GM12874 (cell line): ENCODE data around the gene ATG9A.

ENCODE experiments used
- TF ChIP-seq, protein P1 (sequence below): IDR thresholded peaks from 2 replicates; pipeline ENCODE4 v1.5.1; 2011; ENCODE audit warnings: low read depth, mild to moderate bottlenecking, control low read depth, low read length, moderate library complexity; ENCODE audit not compliant: insufficient read depth

Gene ATG9A

DNA sequence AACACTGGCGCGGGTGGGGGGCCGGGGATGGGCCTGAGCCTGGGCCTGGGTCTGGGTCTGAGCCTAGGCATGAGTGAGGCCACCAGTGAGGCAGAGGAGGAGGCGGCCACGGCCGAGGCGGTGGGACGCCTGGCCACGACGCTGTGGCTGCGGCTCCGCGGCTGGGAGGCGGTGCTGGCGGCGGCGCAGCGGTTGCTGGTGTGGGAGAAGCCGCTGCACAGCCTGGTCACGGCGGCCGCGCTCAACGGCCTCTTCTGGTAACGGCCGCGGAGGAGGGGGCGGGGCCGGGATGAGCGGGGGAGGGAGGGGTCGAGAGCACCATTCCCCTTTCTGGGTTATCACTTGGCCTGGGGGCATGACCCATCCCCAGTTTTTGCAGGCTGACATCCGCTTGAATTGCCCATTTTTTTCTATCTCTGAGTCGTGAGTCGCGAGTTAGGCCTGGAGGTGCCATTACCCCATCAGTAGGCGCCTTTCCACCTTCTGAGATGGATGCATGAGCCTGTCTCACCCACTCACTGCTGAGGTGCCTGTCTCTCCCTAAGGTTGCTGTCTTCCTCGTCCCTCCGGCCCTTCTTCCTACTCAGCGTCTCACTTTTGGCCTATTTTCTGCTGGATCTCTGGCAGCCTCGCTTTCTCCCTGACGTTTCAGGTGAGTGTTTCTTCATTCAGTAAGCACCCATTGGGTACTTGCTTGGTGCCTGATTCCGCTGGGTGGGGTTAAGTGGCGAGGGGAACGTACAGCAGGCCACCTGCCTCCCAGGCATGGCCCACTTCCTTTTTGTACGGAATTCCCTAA lies 50.9 kb downstream of the ATG9A start:
- TF ChIP-seq, protein P1, sequence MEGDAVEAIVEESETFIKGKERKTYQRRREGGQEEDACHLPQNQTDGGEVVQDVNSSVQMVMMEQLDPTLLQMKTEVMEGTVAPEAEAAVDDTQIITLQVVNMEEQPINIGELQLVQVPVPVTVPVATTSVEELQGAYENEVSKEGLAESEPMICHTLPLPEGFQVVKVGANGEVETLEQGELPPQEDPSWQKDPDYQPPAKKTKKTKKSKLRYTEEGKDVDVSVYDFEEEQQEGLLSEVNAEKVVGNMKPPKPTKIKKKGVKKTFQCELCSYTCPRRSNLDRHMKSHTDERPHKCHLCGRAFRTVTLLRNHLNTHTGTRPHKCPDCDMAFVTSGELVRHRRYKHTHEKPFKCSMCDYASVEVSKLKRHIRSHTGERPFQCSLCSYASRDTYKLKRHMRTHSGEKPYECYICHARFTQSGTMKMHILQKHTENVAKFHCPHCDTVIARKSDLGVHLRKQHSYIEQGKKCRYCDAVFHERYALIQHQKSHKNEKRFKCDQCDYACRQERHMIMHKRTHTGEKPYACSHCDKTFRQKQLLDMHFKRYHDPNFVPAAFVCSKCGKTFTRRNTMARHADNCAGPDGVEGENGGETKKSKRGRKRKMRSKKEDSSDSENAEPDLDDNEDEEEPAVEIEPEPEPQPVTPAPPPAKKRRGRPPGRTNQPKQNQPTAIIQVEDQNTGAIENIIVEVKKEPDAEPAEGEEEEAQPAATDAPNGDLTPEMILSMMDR: no peak

DNA sequence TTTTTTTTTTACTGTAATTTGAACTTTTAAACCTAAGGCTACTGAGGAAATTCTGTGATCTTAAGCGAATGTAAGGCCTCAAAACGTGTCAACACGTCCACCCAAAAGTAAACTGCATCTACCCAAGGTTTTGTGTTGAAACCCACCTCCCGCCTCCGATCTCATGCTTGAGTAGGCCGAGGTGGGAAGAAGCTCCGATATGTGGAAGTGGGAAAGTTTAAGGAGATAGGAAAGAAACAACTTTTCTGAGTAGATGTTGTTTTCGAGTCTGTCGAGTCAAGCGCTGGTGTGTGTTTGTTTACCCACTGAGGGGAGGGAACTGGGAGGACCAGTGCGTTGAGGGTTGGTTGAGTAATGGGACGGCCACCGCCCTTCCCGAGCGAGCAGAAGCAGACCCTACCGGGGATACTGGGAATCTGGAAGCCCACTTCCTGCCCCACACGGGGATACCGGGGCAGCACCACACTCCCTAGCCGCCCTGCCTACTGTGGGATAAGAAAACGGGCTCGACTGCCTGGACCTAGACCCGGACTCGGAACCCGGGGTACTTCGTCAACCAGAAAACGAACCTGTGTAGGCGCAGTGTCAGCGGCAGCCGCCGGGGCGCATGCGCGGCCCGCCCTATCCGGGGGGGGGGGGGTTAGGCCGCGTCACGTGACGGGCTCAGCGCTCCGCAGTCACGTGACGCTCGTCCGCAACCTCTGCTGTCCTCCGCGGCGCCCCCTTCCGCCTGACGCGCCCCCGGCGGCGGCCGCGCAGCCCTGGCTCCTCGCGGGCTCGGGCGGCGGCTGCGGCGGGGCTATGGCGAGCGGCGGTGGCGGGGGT lies 51.7 kb downstream of the ATG9A start, which contains the start of gene RETREG2:
Gene RETREG2, plus strand, starts transcription at position 724 of the 825 bp plus-strand sequence. Its CDS starts 78 bp downstream, at position 802.
- TF ChIP-seq, protein P1: peak; percentile 64

DNA sequence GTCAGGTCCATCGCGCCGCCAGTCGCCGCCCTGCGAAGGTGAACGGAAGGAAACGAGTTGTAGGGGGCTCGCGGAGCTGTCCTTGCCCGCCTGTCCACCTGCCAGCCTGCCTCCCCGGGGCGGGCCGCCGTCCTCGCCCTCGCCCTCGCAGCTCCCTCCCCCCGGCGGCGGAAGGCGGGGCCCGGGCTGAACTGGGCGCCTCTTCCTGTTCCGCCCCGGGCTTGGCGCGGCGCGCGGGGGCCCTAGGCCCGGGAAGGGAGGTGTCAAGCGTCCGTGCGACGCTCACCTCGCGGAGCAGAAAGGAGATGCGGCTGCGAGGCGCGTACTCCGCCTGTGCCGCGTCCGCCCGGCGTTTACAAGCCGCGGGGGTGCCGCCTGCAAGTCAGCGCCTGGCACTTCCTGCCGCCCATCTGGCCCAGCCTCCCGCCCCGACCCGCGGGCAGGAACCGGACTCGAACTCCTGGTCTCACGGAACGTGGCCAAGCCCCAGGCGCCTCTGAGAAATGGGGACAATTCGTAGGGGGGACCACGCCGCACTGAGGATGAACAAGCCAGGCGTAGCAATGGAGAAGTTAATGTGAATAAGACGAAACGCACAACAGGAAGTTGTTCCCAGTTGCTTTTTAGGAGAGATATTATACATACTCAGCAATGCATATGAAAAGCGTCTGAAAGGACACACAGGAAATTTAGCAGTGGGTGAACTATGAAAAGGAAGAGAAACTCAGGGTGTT lies 52.5 kb downstream of the ATG9A start, which contains the start of gene CNPPD1:
Gene CNPPD1, minus strand, starts transcription at position 108 of the 734 bp plus-strand sequence. Its CDS starts 97 bp downstream, at position 11.
- TF ChIP-seq, protein P1: no peak

DNA sequence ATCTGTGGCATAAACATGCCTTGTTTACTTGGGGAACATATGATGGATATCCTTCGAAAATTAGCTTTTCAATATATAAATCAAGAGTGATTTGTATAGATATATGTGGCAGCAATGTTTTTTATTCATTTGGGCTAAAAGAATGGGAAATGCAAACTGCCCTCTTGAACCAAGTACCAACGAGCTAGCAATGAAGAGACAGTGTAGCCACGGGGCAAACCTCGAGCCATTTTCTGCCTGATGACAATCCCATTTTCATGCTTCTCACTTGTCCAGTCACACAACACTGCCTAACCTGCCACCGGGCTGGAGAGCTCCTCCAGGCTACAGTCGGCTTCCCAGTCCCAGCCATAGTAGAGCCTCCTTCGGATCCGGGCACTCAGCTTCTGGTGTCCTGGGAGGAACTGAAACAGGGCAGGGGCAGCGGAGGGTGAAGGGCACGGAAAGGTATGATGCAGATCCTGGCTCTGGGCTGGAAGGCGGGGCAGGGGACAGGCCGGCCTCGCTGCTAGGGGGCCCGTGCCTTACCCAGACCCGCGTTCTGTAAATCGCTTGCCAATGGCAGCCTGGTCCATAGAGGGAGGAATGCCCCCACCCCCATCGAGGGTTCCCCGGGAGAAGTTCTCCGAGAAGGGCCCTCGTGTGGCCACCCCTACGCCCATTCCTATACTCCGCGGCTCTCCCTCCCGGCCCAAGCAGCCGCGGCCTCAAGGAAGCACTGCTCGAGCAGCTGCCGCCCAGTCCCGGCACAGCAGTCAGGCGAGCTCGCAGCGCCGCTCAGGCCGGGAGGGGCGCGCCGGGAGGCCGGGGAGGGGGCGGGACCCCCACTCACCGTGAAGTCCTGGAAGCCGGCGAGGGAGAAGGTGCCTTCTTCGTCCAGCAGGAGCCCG lies 53.3 kb downstream of the ATG9A start:
- TF ChIP-seq, protein P1: no peak

DNA sequence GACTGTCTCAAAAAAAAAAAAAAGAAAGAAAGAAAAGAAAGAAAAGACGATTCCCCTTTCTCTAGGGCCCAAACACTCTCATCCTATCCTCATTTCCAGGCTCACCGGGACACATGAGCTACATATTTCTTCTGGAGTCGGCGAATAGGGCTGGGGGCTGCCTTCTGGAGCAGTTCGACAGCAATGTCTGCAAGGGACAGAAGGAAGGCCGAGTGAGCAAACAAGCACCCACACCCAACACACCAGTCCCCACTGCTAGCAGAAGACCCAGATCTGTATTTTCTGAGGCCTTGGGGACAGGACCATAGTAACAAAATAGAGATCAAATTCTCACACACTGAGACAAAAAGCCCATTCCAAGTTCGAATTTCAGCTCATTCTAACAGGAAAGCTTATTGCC lies 54.0 kb downstream of the ATG9A start:
- TF ChIP-seq, protein P1: no peak

DNA sequence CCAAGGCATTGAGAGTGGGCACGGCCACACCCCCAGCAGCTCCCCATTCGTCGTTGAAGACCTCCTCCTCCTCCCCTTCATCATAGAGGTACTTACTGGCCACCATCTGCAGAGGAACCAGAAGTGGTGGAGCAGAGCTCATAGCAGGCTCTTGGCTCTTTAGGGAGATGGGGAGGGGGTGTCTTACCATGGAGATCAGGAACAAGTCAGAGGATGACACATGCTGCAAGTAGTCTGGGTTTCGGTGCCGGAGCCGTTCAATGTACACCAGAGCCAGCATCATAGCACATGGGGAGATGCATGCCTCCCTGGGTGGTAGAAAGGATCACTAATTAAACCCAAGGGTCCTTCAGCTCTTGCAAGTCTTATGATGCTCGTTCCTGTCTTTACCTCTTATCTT lies 54.6 kb downstream of the ATG9A start:
- TF ChIP-seq, protein P1: no peak
